NCI-H2081 treated with DMSO at 0.1 percent for 48 hours (cell line): ENCODE data around the gene SLC8B1.

Experiments used
- DNase-seq: peaks from one replicate; lab custom pipeline; 2025; lab: John Stamatoyannopoulos, UW

SLC8B1 gene

GRCh38 chr12:113334786-113335539 lies at the start of gene SLC8B1:
Gene SLC8B1 (minus strand): TSS chr12:113335109. CDS start chr12:113332878, 2,231 bp downstream.
- DNase-seq = no peak

GRCh38 chr12:113382206-113382605 lies 47.3 kb upstream of the SLC8B1 start:
- no peak for DNase-seq

DNA sequence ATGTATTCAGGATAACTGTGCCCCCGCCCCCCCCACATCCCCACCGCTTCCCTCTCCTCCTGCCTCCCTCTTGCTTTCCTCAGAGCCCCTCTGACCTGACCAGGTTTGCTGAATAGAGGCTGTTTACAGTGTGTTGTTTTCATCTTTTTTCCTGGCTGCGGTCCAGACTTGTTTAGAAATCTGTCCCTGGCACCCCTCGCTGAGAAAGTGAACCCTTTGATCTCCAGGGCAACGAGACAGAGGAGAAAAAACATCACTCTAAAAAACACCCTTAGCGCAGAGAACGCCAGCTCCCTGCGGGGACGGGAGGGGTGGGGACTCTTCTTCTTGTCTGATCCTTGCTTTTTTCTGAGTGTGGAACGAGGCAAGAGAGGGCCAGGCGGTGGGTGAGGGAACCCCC lies 46.3 kb upstream of the SLC8B1 start:
- DNase-seq = no peak

DNA sequence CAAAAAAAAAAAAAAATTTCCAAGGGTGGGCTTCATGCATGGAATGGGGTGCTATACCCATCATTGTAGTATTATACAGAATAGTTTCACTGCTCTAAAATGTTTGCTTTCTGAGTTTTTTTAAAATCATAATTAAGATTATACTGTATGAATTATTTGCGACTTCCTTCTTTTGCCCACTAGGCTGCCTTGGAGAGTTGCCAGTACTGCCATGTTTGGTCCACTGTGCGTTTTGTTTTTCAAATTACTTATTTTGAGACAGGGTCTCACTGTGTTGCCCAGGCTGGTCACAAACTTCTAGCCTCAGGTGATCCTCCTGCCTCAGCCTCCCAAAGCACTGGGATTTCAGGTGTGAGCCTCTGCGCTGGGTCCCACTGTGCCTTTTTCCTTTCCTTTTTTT lies 43.4 kb upstream of the SLC8B1 start:
- no peak for DNase-seq

DNA sequence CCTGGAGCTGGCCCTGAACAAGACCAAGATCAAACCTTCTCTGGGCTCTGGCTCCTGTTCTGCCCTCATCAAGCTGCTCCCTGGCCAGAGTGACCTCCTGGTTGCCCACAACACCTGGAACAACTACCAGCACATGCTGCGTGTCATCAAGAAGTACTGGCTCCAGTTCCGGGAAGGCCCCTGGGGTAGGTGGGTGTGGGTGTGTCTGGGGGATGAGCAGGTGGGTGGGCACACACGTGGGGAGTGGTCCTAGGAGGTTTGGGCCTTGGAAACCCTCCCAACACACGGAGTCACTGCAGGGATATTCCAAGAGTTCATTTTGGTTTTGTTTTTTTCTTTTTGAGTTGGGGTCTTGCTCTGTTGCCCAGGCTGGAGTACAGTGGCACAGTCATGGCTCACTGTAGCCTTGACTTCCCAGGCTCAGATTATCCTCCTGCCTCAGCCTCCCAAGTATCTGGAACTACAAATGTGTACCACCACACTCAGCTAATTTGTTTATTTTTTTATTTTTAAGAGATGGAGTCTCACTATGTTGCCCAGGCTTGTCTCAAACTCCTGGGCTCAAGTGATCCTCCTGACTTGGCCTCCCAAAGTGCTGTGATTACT lies 40.0 kb upstream of the SLC8B1 start:
- DNase-seq = no peak

DNA sequence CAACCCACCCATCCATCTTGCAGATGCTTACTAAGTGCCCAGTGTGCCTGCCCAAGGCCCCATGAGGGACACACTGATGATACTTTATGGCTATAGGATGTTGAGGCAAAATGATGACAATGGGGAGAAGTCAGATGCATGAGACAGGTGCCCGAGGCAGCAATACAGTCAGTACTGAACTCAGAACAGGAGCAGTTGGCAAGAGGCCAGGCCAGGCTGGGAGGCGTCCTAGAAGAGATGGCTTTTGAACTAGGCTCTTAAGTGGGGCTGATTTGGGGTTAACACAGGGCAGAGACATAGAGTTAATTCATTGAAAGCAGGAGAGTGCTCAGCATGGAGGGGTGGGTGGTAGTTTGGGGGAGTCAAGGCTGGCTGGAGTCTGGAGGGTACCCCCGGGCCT lies 39.1 kb upstream of the SLC8B1 start:
- DNase-seq = no peak

DNA sequence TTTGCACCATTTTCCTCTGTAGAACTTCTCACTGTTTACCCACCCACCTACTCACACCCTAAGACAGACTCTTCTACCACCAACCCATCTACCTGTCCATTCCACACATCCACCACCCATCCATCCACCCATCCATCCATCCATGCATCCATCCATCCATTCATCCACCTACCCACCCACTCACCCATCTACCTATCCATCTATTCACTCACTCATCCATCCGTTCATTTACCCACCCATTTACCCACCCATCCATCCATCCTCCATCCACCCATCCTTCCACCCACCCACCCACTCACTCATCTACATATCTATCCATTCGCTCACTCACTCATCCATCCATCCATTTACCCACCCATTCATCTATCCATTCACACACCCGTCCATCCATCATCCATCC lies 38.5 kb upstream of the SLC8B1 start:
- DNase-seq = no peak

DNA sequence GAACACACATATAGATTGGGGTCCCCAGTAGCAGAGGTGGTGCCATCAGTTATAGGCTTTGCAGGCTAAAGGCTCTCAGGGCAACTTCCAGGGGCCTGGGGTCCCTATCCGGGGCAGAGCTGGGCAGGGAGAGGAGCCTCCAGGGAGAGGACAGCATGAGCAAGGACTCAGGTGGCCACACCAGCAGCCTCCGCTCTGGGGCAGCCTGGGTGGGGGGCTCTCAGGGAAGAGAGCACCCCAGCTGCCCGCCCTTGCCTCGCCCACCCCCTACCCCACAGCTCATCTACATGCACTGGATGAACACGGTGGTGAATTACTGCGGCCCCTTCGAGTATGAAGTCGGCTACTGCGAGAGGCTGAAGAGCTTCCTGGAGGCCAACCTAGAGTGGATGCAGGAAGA lies 37.5 kb upstream of the SLC8B1 start:
- no peak for DNase-seq

DNA sequence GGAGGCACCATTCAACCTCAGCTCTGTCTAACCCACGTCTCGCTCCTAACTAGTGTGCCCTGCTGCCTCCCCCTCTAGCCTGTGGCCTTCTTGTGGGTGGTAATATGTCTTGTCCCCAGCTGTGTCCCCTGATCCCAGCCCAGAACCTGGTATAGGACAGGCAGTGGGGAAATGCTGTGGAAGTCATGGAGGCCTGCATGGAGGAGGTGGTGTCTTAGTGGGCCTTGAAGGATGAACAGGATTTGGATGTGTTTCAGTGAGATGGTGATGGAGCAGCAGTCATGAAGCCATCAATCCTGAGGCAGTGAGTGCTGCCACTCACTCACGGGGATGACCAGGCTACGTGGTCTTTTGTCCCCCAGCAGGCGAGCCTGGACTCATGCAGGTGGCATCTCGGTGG lies 36.9 kb upstream of the SLC8B1 start:
- DNase-seq = no peak

- DNase-seq = no peak
Observed at GRCh38 chr12:113370923-113371682, 36.2 kb upstream of the SLC8B1 start.

DNA sequence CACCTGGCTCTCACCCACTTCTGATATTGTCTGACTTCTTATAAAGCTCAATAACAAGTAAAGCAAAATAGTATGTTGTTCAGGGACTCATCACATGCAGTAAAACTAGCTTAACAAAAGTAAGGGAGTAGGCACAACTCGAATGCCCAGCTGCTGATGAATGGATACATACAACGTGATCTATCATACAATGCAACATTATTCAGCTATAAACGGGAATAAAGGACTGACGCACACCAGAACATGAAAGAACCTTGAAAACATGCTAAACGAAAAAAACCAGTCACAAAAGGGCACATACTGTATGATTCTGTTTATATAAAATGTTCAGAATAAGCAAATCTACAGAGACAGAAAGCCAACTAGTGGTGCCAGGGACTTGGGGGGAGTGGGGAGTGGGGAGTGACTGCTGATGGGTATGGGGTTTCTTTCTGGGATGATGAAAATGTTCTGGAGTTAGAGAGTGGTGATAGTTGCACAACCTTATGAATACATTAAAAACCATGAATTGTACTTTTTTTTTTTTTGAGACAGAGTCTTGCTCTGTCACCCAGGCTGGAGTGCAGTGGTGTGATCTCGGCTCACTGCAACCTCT lies 34.6 kb upstream of the SLC8B1 start:
- no peak for DNase-seq

DNA sequence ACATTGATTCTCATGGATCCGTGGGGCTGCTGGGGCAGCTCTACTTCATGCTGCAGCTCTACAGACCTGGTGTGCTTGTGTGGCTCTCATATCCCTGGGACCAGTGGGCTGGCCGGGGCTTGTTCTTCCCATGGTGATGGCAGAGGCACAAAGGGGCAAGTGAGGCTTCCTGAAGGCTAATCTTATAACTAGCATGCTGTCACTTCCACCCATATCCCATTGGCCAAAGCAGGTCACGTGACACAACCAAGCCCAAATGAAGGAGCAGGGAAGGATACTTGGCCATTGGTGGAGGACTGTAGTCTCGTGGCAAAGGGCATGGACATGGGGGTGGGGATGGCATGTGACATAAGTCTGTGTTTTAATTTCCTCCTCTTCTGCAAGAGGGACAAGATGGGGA lies 33.4 kb upstream of the SLC8B1 start:
- DNase-seq = no peak

GRCh38 chr12:113366827-113367226 lies 31.9 kb upstream of the SLC8B1 start:
- DNase-seq = no peak

DNA sequence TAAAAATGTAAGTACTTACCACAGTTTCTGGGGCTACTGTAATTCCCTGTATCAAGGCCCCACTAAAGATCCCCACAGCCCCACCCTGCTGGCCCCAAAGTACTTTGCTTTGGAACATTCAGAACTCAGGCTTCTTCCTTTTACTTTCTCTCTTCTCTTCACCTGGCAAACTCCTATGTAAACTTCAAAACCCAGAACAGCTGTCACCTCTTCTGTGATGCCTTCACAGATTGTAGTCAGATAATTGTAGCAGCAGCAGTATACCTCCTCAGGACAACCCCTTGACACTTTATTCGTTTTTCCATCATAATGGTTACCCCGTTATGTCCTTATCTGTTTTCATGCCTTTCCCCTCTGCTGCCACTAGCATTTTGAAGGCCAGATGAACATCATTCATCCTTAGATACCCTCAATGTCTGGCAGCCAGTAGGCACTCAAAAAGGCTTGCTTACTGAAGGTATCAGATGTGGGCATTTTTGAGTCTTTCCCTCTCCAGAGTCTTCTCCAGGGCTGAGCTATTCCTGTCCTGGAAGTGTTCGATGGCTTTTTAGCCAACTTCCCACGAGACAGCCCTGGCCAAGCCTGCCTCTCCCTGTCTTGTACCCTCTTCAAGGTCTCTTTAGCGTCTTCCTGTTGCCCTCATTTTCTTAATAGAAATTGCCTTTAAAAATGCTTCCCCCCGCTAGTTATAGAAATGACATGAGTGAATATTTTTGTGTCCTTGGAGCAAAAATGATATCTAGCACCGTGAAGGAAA lies 30.9 kb upstream of the SLC8B1 start:
- DNase-seq = no peak

GRCh38 chr12:113364698-113365097 lies 29.8 kb upstream of the SLC8B1 start:
- DNase-seq = no peak

- DNase-seq = no peak
Observed at GRCh38 chr12:113361574-113362370, 26.9 kb upstream of the SLC8B1 start.

DNA sequence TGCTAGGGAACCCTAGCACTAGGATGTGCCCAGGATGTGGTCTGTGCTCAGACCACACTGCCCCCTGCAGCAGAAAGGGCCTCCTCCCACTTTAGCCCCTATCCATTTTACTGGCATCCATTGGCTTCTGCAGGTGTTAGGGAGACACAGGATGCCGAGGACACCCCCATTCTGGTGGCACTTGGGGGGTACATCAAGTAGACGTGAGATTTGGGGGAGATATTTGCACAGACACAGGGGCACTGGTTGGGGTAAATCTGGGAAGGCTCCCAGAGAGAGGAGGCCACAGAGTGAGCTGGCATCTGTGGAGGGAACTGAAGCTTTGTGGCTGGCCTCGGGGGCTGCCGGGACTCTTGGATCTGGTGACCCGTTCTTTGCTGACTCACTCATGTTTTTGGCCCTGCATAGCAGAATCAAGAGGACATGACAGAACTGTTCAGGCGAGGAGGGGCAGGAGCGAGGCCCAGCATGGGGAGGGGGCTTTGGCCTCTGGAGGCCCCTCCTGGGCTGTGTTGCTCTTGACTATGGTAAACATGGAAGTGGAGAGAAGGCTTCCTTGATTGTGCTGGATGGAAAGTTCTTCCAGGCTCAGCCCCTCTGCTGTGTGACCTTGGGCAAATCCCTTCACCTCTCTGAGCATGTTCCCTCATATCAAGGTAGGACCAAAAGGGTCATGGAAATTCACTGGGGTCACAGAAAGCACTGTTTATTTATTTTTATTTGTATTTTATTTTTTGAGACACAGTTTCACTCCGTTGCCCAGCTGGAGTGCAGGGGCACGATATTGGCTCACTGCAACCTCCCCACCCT lies 25.2 kb upstream of the SLC8B1 start:
- DNase-seq = no peak

- no peak for DNase-seq
Observed at GRCh38 chr12:113359133-113359938, 24.4 kb upstream of the SLC8B1 start.

DNA sequence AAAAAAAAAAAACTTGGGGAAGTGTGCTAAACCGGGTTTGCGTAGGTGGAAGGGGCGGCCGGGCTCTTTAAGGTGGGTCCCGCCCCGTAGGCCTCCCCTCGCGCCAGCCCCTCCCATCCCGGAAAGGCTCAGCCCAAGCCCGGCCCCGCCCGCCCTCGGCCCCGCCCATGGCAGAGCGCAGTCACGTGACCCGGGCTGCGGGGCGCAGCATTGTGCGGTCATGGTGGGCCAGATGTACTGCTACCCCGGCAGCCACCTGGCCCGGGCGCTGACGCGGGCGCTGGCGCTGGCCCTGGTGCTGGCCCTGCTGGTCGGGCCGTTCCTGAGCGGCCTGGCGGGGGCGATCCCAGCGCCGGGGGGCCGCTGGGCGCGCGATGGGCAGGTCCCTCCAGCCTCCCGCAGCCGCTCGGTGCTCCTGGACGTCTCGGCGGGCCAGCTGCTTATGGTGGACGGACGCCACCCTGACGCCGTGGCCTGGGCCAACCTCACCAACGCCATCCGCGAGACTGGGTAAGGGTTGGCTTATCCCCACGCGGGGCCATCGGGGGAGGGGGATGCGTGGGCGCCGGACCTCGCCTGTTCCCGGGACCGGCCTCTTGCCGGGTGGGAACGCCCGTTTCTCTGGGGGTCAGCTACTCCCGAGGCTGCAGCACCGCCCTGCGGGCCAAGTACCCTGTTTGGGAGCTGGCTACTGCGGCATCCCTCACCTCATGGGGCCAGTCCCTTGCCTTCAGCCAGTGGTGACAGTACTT lies 23.6 kb upstream of the SLC8B1 start, which contains the start of gene PLBD2:
PLBD2 (plus strand) TSS at position 207 of the 752 bp plus-strand sequence; CDS start at position 221, 14 bp downstream.
- no peak for DNase-seq
